Measurements from ENCODE around the gene DEFB118. TPM values are rescaled to one million over a fixed set of nuclear protein-coding genes. Genes with fewer than 3 reads are reported as not detected.

DEFB118 gene
- not detected in 5 replicates for total RNA-seq (2022; extraction: Qiagen RNA extraction; ENCODE audit: low read depth)

GRCh38 chr20:31368301-31368700 is at the start of gene DEFB118:
DEFB118 (plus strand) TSS chr20:31368601; CDS start chr20:31368651, 50 bp downstream.

DNA sequence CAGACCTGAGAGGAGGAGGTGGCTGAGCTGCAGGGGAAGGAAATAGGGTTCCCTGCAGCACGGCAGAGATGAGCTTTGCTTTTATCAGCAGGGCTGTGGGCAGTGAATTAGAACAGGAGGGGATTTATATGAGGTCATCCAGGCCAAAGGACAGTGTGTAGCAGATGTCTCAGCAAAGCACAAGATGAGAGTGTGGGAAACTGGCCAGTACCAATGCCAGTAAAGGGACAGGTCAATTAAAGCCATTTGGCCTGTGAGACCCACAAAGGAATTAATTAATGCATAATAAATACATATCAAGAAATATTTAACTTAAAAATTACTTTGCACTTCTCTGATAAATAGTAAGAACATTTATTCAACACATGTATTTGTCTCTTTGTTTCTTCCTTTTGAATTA is 22.1 kb downstream of the DEFB118 start, which contains the start of gene DEFB119:
DEFB119 (minus strand) TSS at position 101 of the 400 bp plus-strand sequence. CDS start 107 bp downstream, outside the sequence.

GRCh38 chr20:31406115-31406514 is 37.7 kb downstream of the DEFB118 start, which contains the start of gene DEFB121:
DEFB121 (minus strand) TSS chr20:31406215; CDS start chr20:31406152, 63 bp downstream.

Other genes starting within 250 kb of the DEFB118 start
- gene DEFB115, start 110.9 kb upstream of the DEFB118 start, total RNA-seq (2022; extraction: Qiagen RNA extraction; ENCODE audit: low read depth) = not detected in 5 replicates
- not detected in 5 replicates for gene DEFB116, start 60.0 kb upstream of the DEFB118 start, total RNA-seq (2022; extraction: Qiagen RNA extraction; ENCODE audit: low read depth)
- gene DEFB119, start 22.0 kb downstream of the DEFB118 start, total RNA-seq (2022; extraction: Qiagen RNA extraction; ENCODE audit: low read depth) = not detected in 5 replicates
- not detected in 5 replicates for gene DEFB121, start 37.6 kb downstream of the DEFB118 start, total RNA-seq (2022; extraction: Qiagen RNA extraction; ENCODE audit: low read depth)
- gene DEFB123, start 72.0 kb downstream of the DEFB118 start, total RNA-seq (2022; extraction: Qiagen RNA extraction; ENCODE audit: low read depth) = not detected in 5 replicates
- not detected in 5 replicates for gene DEFB124, start 106.5 kb downstream of the DEFB118 start, total RNA-seq (2022; extraction: Qiagen RNA extraction; ENCODE audit: low read depth)
- 0.13 TPM in 2 of 5 replicates, not detected in the others for gene REM1, start 106.7 kb downstream of the DEFB118 start, total RNA-seq (2022; extraction: Qiagen RNA extraction; ENCODE audit: low read depth)
- gene HM13, start 145.8 kb downstream of the DEFB118 start, total RNA-seq (2022; extraction: Qiagen RNA extraction; ENCODE audit: low read depth) = 207 to 259 TPM (median 239 TPM) in 5 replicates
- 138 to 265 TPM (median 200 TPM) in 5 replicates for gene ID1, start 236.7 kb downstream of the DEFB118 start, total RNA-seq (2022; extraction: Qiagen RNA extraction; ENCODE audit: low read depth)

Data from A549 treated with DMSO at 1 μM for 4 hours (cell line).